Measurements from ENCODE around the gene UBC.

The UBC gene

DNA sequence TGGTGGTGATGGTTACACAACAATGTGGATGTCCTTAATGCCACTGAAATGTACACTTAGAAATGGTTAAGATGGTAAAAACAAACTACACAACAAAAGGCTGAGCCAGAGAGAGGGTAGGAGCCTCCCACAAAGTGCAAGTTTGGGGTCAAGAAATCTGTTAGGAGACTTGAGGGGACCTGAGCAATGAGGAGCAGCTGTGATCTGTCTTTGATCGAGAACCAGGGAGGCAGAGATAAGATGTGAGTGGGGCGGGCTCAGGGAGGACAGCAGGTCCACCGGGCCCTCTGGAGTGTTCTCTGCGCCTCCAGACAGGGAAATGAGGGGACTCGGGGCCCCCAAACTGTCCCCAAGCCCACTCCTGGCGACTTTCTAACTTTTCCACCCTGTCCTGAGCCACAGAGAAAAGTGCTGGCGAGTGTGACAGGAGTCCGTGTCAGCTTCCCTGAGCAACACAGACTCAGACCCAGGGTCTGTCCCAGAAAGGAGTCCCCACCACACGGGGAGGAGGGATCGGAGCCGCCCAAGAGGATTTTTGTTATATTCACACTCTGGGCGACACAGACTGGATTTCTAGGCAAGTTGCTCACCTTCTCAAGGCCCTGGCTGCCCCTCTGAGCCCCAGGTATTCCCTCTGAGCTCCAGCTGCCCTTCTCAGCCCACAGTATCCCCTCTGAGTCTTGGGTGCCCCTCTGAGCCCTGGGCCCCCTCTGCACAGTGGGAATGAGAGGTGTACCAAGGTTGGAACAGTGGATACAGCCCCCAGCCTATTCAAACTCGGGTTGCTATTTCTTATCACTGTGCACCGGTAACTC, 39.3 kb downstream of the UBC start:
- no peak overlapping the region for H3K4me3 ChIP-seq (ENCODE audit: low read depth, low read length)
- POLR2A ChIA-PET, result no interaction called here
- TF ChIP-seq, protein P1, sequence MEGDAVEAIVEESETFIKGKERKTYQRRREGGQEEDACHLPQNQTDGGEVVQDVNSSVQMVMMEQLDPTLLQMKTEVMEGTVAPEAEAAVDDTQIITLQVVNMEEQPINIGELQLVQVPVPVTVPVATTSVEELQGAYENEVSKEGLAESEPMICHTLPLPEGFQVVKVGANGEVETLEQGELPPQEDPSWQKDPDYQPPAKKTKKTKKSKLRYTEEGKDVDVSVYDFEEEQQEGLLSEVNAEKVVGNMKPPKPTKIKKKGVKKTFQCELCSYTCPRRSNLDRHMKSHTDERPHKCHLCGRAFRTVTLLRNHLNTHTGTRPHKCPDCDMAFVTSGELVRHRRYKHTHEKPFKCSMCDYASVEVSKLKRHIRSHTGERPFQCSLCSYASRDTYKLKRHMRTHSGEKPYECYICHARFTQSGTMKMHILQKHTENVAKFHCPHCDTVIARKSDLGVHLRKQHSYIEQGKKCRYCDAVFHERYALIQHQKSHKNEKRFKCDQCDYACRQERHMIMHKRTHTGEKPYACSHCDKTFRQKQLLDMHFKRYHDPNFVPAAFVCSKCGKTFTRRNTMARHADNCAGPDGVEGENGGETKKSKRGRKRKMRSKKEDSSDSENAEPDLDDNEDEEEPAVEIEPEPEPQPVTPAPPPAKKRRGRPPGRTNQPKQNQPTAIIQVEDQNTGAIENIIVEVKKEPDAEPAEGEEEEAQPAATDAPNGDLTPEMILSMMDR (IDR thresholded peaks at IDR 0.05; ENCODE audit: insufficient read depth, low read length, missing control alignments), result no peak
- CTCF ChIA-PET, result no interaction called here
- DNase-seq (ENCODE audit: low read depth, low spot score), result no peak

DNA sequence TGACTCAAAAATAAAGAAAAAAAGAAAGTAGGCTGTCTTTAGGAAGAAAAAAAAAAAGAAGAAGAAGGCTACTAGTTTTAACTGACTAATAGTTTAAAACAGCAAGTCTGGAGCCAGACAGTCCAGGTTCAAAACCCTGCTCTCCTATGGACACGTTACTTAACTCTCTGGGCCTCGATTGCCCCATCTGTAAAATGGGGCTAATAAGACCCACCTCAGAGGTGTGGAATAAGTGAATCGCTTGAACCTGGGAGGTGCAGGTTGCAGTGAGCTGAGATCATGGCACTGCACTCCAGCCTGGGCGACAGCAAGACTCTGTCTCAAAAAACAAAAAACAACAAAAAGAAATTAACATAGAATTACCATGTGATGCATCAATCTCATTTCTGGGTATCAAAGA, 40.3 kb downstream of the UBC start:
- TF ChIP-seq, protein P1 (IDR thresholded peaks at IDR 0.05; ENCODE audit: insufficient read depth, low read length, missing control alignments), result no peak
- ChIA-PET POLR2A (no interaction called here), CTCF (no interaction called here)
- no peak overlapping the region for H3K4me3 ChIP-seq (ENCODE audit: low read depth, low read length)
- no peak for DNase-seq (ENCODE audit: low read depth, low spot score)

DNA sequence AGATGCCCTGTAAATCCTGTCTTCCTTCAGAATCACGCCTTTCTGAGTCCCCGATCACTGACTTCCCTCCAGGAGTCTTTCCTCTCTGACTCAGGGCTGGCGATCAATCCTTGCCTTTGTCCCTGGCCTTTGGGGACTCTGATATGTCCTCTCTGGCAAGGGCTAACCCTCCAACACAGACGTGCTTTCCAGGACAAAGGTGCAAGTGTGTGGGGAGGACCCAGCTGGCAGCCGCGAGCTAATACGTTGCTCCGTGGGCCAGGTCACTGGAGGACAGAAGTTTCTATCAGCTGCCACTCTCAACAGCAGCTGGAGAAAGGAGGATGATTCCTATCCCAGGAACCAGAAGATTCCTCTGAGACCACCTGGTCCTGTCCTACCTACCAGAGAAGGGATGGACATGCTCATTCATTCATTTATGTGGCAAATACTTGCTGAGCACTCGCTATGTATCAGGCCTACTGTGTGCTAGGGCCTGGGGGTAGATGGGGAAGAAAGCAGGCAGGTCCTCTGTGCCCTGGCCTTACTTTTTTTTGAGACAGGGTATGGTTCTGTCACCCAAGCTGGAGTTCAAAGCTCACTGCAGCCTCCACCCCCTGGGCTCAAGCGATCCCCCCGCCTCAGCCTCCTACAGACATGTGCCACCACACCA, 42.3 kb downstream of the UBC start:
- POLR2A ChIA-PET, result no interaction called here
- CTCF ChIA-PET, result no interaction called here
- no peak for DNase-seq (ENCODE audit: low read depth, low spot score)

DNA sequence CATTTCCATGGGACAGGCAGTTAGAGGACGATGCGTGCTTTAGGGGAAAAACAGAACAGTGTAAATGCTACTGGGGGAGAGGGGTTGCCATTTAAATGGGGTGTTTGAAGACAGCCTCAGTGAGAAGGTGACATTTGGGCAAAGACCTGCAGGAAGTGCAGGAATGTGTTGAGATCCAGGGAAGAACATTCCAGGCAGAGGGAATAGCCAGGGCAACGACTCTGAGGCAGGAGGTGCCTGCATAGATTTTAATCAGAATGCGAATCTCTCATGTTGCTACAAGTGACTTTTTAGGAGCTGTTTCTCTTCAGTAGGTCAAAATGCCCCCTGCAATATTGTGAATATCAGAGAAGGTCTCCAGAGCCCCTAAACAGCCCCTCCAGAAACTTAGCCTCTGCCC, 43.2 kb downstream of the UBC start:
- ChIA-PET CTCF (interaction anchor here (1.1 kb wide), 1 partner anchor 35 kb away, joined by 5 read pairs; no protein-coding TSS in a partner anchor), POLR2A (no interaction called here)
- no peak overlapping the region for H3K4me3 ChIP-seq (ENCODE audit: low read depth, low read length)
- TF ChIP-seq, protein P1 (IDR thresholded peaks at IDR 0.05; ENCODE audit: insufficient read depth, low read length, missing control alignments), result no peak
- no peak for DNase-seq (ENCODE audit: low read depth, low spot score)

More for the DNA sequence above, 42.3 kb downstream of the UBC start:
- no peak overlapping the region for H3K4me3 ChIP-seq (ENCODE audit: low read depth, low read length)
- TF ChIP-seq, protein P1 (IDR thresholded peaks at IDR 0.05; ENCODE audit: insufficient read depth, low read length, missing control alignments), result no peak

DNA sequence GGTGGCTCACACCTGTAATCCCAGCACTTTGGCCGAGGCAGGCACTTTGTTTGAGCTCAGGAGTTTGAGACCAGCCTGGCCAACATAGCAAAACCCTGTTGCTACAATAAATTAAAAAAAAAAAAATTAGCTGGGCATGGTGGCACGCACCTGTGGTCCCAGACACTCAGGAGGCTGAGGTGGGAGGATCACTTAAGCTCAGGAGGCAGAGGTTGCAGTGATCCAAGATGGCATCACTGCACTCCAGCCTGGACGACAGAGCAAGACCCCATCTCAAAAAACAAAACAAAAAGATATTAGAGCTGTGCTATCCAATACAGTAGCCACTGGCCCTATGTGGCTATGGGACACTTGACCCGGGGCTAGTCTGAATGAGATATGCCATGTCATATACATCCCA, 43.9 kb downstream of the UBC start:
- ChIA-PET POLR2A (no interaction called here), CTCF (interaction anchor here (1.1 to 1.3 kb wide), 2 partner anchors 27 to 35 kb away, joined by 5 read pairs; no protein-coding TSS in a partner anchor)
- TF ChIP-seq, protein P1 (IDR thresholded peaks at IDR 0.05; ENCODE audit: insufficient read depth, low read length, missing control alignments), result no peak
- DNase-seq (ENCODE audit: low read depth, low spot score), result no peak
- H3K4me3 ChIP-seq (ENCODE audit: low read depth, low read length), result no peak overlapping the region

DNA sequence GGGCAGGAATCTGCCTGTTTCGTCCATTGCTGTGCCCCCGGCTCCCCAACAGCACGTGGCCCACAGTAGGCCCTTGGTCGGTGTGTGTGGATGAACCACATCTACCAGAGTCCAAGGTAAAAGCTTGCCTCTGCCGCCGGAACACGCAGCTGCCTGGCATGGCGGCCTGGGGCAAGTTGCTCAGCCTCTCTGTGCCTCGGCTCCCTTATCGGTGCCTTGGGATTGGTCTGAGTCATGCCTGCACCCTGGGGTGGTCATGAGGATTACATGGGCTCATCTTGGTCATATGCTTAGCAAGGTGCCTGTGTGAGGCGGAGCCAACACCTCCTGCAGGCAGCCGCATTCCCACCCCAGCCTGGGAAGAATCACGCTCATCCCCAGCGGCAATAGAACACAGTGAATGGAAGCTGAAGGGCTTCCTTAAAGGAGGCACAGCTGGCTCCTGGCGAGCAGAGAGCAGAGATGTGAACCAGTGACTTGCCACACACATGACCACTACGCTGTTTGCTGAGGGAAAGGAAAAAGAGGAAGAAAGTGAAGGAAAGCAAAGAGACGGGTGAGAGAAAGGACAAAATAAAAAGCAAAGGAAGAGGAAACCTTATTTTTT, 45.3 kb downstream of the UBC start:
- ChIA-PET CTCF (interaction anchor here (1.1 kb wide), 1 partner anchor 71 kb away, joined by 3 read pairs; no protein-coding TSS in a partner anchor), POLR2A (no interaction called here)
- no peak for DNase-seq (ENCODE audit: low read depth, low spot score)
- H3K4me3 ChIP-seq (ENCODE audit: low read depth, low read length), result no peak overlapping the region
- TF ChIP-seq, protein P1 (IDR thresholded peaks at IDR 0.05; ENCODE audit: insufficient read depth, low read length, missing control alignments), result no peak
